Measurements from ENCODE around the gene TSKU.

Gene TSKU

DNA sequence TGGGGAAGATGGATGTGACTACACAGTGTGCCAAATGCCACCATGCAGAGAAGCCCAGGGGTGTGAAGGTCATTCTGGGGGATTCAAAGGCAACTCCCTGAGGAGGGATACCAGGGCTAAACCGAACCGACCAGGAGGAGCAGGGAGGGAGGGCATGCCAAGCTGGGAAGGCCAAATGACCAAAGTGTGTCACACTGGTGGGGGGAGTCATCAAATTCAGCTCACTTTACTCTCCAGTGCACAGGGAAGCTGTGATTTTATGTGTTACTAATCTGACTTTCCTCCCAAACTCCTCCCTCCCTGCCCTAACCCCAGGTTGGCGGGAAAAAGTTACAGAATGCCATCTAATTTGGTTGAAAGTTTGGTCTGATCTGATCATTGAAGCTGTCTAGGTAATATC lies 29.7 kb upstream of the TSKU start:
- no peak for DNase-seq

DNA sequence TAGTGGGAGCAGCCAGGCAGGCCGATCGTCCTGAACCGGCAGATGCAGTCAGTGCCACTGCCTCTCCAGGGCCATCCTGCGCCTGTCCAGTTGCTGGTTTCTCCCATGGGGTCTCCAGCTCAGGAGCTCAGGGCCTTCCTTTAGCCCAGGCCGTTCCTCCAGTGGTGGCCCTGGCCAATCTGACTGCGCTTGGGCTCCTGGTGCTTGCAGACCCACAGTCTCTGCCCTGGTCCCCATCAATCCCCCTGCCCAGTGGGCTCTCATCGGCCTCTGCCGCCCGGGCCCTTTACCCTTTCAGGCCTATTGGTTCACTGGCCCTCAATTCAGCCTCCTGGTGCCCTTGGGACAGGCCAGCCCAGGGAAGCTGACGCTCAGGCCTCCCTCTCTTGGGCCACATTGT lies 29.2 kb upstream of the TSKU start:
- DNase-seq: no peak

DNA sequence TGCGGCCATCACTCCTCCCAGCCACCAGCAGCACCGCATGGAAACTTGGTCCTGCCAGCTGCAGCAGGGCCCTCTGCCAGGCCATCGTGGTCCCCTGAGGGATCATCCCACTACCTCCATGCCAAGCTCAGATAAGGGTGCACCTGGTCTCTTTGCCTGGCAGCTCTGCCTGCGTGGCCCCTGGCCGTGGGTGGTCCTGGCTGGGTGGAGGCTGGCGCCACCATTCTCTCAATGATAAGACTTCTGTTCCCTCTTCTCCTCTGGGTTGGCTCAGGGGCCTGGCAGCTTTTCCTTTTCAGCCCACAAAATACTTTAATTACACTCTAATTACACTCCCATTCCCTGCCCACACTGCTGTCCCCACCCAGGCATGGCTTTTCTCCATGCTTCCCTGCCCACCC lies 26.8 kb upstream of the TSKU start:
- no peak for DNase-seq

DNA sequence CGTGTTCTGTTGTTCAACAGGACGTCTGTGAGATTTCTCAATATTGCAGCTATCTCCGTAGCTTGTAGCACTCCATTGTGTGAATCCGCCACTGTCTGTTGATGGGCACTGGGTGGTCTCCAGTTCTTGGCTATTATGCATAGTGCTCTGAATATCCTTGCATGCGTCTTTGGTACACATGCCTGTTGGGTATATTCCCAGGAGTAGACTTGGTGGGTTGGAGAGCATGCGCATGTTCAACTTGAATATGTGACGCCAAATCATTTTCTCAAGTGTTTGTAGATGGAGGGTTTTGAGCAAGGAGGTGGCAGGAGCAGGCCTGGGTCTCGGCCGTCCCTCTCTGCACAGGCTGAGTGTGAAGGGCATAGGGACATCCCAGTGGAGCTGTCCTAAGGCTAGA lies 24.8 kb upstream of the TSKU start:
- no peak for DNase-seq

DNA sequence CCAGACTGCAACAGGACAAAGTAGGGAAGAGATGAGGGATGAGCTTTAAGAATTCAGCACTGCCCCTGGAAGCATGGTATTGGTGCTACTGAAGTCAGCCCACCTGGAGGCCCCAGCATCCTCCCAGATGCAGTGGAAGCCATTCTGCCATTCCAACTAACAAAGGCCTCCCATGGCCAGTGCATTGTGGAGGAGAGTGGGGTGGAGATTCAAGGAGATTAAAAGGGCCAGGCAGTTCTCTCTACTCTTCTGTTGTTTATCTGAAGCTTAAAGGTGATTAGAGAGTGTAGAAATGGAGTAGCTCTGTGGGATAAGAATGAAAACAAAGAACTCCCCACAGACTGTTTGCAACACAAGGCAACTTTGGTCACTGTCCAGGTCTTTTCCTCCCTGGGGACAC lies 24.1 kb upstream of the TSKU start:
- no peak for DNase-seq

DNA sequence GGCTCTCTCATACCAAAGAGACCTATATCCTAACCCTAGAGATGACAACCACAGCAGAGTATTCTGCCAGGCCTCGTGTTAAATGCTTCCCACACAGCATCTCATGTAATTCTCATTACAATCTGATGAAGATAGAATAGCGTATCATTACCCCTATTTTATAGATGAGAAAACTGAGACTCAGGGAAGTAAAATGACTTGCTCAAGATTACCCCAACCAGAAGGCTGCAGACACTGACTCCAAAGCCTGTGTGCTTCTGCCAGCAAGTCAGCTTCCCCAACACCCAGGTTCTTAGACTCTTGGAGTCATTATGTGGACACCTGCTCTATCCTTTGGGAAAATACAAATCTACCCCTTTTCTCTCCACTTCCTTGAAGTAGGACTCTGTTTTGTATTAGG lies 23.6 kb upstream of the TSKU start:
- no peak for DNase-seq

DNA sequence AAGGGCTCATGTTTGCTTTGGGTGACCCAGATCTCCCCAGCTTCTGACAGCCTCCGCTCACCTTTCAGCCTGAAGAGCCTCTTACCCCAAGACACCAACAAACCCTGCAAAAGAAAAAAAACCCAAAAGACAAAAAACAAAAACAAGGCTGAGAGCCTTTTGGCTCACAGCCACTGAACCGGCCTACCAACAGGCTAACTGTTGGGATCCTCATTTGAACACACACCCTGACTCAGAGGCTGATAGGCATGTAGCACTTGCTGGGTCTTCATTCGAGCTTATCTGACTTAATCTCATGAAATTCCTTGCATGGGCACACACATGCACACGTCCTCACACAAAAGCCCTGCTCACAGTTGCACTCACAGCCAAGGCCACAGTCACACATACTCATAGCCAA lies 22.9 kb upstream of the TSKU start:
- DNase-seq: no peak

DNA sequence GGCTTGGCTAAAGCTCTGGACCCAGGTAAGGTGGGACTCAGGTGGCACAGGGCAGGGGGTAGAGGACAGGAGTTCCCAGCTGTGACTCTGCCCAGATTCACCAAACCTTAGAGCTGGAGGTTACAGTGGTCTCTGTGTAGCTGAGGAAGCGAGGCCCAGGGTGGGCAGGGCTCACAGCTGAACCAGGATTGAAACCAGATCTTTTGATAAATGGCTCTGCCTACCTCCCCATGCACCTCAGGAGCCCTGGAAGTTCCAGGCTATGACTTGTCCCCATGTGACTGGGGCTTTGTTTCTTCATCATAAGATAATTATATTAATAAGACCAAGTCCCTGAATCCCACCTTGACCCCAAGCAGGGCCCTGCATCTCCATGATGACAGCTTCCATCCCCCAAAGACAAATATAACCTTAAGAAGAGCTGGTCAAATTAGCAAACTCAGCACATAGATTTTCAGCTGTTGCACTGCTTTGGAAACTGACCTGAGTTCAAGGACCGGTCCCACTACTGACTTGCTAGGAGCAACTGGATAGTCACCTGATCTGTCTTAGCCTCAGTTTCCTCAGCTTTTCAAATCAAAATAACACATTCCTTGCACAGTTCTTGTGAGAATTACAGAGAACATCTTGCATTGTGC lies 21.3 kb upstream of the TSKU start:
- DNase-seq: no peak

DNA sequence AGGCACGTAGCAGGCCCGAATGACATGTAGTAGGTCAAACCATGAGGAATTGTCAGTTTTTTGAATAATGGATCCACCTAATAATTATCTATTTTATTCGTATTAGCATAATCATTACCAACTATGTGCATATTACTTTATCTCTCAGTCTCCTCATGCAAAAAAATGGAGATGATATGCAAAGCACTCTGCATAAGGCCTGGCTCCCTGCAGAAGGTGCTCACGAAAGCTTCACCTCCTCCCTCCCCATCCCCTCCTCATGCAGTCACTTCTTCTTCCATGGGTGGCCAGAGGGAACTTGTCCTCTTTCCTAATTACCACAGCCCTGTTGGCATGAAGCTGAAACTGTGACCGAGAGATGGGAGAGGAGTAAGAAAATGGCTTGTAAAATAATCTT lies 20.8 kb upstream of the TSKU start:
- no peak for DNase-seq

DNA sequence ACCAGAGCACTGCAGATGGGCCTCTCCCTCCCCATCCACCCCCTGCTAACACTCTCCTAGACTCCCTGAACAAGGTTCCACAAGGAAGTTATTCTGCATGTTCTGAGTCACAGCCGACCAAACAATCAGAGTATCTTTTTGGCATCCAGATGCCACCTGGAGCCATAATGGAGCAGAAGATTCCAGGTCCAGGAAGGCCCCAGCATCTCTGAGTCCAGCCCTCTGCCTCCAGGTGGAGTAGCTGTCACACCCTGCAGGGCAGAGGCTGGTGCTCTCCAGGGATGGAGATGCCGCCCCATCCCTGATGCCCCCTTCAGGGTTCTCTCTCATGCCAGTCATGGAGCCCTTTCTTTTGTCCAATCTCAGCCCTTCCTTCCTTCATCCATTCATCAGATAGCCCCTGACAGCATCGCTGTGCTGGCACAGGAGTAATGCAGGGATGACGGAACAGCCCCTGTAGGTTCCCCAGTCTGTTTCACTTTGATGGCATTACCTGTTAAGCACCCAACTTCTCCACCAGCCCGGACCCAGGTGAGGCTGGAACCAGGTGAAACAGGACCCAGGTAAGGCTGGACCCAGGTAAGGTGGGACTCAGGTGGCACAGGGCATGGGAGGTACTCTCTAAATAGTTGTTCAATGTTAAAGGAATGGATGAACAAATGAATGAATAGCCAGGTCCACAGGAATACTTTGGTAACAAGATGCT lies 20.1 kb upstream of the TSKU start:
- DNase-seq: no peak

DNA sequence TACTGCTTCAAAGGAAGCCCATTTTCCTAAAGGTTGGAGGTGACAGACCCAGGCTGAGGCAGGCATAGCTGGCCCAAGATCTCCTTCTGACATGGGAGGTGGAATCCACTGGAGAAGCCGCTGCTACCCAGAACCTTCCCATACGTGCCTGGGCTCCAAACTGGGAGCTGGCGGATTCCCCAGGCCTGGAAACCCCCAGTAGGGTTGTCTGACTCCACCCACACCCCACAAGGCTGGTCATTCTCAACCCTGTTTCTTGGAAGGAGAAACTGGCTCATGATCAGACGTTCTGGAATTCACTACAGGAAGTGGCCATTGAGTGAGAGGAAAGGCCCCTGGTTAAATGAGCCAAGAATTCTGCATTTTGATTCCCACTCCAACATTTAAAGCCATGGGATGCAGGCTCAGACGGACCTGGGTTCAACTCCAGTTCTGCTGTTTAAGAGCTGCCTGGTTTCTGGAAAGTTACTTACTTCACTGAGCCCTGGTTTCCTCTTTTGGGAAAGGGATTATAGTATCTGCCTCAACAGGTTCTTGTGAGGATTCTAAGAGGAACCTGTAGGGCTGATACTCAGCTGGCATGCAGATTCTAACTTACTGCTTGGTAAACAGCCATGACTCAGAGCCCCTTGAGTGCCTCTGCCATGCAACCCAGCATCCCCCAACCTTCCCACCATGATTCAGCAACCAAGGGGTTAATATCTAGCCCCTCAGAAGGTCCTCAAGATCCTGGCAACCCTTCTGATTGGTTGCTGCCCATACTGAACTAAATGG lies 19.4 kb upstream of the TSKU start:
- no peak for DNase-seq

DNA sequence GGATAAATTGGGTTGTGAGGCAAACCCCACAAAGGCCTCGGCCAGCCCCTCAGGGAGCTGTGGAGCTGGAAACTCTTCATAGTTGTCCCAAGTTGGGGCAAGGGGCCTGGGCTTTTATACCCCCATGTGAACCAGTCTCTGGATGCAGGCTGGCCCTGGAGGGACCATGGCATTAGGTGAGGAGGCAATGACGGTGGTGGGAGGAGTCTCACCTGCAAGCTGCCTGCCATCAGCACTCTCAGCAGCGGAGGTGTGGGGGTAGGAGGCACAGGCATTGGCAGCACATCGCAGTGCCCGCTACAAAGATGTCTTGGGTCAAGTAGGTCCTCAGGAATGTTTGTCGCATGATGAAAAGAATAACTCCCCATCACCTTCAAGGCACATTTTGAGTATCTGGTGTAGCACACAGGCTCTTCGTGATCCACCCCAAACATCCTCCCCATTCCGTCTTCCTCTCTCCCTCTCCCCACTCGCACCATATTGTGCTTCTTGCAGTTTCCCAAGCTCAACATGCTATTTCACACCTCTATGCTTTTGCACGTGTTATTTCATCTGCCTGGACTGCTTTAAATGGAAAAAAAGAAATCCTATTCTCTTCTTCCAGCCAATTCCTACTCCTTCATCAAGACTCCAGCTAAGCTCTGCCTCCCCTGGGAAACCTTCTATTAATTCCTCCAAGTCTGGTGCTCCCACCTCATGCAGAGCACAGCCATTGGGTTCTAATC lies 18.1 kb upstream of the TSKU start:
- no peak for DNase-seq

DNA sequence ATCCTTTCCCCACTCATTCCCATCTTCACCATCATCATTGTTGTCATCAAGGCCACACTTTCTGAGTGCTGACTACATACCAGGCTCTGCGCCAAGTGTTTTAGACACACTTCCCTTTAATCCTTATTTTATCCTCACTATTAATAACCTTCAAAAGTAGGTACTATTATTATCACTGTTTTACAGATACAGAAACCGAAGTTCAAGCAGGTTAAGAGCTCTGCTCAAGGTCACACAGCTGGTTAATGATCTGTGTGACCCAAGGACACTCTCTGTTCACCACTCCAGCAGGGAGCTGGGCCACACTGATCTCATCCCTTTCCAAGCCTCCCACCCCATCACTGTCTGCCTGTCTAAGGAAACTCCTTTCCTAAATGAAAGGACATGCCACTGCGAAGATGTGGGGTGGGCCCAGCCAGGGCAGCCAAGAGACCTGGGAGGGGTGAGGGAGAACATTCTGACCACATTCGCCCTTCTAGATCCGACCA lies 17.2 kb upstream of the TSKU start:
- DNase-seq: no peak

DNA sequence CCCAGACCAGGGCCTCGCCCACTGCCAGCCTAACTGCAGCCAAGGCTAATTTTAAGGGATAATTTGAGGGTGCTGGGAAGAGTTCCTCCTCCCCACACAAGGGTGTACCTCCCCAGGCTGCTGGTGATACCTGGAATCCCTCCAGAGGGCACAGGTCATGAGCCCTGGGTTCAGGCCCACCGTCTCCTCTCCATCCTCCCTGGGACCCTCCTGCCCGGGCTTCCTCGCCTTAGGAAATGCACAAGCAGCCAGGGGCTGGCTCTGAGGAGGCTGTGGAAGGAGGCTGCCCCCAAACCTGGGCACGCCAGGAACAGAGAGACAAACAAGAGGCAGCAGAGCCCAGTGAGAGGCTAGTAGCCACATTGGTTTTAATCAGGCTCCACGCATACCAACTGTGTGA lies 16.6 kb upstream of the TSKU start:
- DNase-seq: no peak

DNA sequence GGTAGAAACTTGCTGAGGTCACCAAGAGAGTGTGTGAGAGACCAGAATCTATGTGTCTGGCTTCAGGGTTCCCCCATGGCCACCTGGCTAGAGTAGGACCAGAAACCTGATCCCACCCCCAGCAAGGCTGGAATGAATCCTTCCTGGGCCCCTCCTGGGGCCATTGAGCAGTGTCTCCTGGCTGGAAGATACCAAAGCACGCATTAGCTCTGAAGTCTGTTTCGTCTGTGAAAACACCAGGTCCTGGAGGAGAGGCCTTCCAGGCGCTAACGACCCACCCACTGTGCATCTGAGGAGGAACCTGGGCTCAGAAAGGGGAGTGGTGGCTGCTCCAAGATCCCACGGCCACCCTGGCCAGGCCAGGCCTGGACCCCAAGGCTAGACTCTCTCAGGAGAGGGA lies 15.5 kb upstream of the TSKU start:
- no peak for DNase-seq

DNA sequence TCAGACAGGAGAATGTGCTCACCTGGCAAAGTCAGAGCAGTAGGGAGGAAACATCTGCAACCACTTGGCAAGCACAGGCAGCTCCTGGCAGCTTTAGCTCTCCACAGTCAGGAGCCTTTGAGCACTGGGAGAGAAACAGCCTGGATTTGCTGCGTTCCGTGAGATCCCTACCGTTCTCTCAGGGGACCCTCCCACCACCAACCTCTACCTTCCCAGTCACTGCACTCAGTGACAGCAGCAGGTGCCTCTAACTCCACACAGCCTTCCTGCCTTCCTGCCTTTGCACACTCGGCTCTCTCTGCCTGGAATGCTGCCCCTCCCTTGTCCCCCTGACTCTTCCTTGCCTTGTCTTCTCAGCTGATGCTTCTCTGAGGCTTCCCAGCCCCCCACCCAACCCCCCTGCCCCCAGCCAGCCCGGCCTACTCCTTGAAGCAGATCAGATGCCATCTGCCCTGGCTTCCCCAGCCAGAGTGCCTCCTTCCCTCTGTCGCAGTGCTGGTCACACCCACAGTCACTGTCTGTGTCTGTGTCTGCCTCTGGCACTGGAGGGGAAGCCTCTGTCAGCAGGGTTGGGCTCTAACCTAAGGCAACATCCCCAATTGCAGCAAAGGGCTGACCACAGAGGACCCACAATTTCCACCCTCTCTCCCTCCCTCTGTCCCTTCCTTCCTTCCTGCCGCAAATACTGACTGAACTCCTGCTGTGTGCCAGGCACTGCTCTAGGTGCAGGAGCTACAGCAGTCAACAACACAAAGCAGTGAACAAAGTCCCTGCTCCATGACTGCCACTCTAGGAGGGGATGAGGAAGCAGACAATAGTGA lies 14.9 kb upstream of the TSKU start:
- peak; percentile 27 for DNase-seq

DNA sequence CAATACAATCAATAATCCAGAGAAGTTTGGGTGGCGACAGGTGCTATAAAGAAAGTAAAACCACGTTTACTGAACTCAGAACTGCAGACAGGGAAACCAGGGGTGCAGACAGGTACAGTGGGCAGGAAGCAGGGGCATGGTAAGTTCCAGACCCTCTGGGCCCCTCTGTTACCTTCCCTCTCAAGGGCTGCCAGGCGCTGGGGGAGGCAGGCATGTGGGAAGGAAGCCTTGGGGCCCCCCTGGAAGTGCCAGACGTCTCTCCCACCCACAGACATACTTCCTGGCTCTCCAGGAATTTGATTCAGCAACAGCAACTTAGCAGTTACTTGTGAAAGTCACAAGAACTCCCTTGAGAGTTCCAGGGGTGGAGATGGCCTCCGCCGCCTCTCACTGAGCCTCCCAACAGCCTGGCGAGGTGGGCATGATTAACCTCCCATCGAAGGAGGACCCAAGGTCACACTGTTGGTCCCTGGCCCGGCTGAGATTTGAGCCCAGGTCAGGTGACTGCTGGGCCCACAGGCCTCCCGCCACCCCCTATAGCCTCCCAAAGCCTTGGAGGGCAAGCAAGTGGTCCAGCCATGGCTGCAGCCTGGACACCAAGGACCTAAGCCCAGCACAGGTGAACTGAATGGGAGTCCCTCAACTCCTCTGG lies 14.1 kb upstream of the TSKU start:
- no peak for DNase-seq

DNA sequence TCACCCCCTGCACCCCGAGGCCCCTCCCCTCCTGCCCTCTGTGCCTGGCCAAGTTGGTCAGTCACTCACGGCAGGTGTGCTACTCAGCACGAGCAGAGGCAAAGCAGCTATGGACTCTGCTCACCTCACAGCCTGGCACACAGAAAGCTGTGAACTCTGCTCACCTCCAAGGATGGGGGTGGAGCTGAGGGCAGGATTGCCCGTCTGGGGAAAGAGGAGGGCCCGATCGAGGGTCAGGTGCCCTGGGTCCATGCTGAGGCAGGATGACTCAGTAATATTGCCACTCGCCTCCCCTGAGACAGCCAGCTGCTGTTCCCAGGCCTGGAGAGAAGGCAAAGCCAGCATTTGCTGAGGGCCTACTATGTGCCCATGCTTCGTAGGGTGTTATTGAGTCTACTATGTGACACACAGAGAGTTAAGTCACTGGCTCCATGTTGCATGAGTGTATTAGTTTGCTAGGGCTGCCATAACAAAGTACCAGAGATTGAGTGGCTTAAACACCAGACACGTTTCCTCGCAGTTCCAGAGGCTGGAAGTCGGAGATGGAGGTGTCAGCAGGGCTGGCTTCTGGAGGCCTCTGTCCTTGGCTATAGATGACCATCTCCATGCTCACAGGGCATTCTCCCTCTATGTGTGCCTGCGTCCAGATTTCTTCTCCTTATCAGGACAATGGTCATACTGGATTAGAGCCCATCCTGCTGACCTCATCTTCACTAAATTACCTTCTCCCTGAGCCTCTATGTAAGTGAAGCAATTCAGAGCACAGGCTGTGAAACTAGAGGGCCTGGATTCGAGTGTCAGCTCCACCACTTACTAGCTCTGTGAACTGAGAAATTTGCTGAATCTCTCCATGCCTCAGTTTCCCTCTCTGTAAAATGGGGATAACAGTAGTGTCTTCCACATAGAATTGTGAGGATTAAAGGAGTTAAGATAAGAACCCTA lies 13.2 kb upstream of the TSKU start:
- no peak for DNase-seq

DNA sequence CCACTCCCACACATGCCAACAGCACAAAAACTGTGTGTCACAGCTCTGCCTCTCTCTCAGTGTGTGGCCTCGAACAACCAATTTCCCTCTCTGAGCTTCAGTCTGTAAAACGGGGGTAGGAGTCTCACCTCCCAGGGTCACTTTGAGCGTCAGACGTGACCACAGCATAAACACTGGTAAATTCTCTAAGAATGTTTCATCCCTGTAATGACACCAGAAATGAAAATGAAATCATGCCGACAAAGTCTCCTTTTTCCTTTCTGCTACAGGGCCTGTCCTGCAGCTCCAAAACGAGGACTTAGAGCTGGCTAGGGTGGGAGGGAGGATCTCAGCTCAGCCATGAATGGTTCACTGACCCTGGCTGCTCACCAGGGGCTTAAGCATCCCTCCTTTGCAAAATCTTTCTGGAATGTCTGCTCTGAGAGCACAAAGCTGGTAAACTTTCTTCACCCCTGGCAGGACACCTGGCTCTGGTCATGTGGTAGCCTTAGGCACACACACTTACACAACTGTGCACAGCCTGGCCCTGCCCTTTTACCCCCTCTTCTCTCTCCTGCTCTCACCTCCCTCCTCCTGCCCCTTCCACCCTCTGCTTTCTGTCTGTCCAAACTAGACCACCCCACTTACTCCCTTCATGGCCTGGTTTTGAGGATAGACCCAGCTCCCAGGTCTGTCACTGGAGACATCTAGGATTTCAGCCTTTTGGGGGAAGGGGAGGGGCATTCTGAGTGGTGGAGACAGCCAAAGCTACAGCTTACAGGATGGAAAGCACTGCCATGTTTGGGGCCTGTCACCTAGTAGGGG lies 12.3 kb upstream of the TSKU start:
- no peak for DNase-seq
